Ammon's horn (tissue), 1 donor: Measurements from ENCODE around the gene DFFB.

Source experiments
- DNase-seq: peaks from one replicate; pipeline ENCODE4 v3.0.0-alpha.2; 2016; ENCODE audit warnings: low spot score

The DFFB gene

GRCh38 chr1:3926956-3927355, 69.7 kb downstream of the DFFB start:
- DNase-seq = no peak

- DNase-seq = no peak
Observed at GRCh38 chr1:3928586-3928985, 71.3 kb downstream of the DFFB start.

DNA sequence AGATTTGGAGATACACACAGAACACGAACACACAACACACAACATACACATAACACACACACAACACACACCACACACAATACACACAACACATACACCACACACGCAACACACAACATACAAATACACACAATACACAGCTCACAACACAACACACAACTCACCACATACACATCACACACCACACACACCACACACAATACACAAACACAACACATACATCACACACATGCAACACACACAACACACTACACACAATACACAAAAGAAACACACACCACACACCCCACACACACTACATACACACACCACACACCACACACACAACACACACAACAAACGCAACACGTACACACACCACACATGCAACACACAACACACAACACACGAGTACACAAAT, 71.8 kb downstream of the DFFB start:
- no peak for DNase-seq

DNA sequence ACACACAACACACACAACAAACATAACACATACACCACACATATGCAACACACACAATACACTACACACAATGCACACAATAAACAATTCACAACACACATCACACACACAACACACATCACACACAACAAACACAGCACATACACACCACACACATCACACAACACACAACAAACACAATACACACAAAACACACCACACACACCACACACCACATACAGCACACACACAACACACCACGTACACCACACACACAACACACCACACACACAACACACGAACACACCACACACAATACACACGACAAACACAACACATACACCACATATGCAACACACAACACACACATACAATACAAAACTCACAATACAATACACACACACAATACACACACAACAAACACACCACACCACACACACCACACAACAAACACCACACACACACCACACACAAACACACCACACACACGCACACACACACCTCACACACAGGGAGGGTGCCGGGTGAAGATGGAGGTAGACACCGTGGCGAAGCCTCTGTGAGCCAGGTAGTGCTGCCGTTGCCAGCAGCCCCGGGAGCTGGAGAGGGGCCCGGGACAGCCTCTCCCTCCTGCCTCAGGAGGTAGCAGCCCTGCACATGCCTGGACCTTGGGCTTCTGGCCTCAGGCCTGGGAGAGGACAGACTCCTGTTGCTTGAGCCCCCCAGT, 73.2 kb downstream of the DFFB start:
- DNase-seq = no peak

DNA sequence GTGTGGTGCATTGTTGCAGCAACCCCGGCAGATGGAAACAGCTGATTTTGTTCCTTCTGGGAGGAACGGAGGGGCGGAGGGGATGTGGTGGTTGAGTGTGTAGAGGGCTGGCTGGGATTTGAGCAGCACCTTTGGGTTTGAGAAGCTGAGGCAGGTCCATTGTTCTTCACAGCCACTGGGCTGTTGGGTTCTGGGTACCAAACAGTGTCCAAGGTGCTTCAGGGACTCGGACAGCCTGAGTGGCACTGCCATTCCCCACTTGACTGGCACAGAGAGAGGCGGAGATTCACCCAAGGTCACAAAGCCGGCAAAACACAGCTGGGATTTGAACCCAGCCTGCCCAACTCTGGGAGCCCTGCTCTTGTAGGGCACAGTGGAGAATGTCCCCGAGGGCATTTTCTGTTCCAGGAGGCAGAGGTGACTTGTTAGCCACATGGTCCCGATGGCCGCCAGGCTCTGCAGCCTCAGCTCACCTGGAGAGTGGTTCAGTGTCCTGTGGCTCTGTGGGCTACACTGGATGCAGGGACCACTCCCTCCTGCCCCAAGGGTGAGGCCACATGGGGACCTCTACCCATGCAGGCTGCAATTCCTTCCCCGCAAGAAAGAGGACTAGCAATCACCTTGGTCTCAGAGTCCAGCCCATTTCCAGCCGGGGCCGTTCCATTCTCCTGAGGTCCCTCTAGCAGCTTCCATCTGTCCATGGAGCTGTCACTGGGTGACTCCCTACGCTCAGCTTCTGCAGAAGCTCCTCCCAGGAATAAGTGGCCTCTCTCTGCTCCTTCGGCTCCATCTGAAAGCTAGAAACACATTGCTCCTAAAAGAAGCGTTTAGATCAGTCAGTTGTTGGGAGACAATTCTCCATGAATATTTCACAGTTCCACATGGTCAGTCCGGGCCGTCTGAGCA, 74.0 kb downstream of the DFFB start:
- DNase-seq = no peak

- no peak for DNase-seq
Observed at GRCh38 chr1:3932156-3932919, 75.1 kb downstream of the DFFB start.
